Upper lobe of right lung (tissue), 1 donor: ENCODE data around the gene PIGC. TPM values are rescaled to one million over a fixed set of nuclear protein-coding genes. Genes with fewer than 3 reads are reported as not detected.
A peak's percentile ranks its signal among the peaks of the same experiment; 100 is the strongest.
"Not testable (repeated sequence)": the region's sequence is repeated elsewhere in the genome, so short reads cannot be mapped to it uniquely, and the experiment has no call there.

Experiments used
- ATAC-seq: fragments of 200-7000 bp; cut with Tn5 transposase; one replicate; pipeline ENCODE4 v1.9.1; 2020; ENCODE audit warnings: mild to moderate bottlenecking, moderate library complexity
- DNase-seq: peaks from one replicate; pipeline ENCODE4 v3.0.0-alpha.2; 2020
- H3K27ac ChIP-seq: fragments of 200-600 bp; one replicate; pipeline ENCODE4 v1.8.0; 2022
- H3K27me3 ChIP-seq: fragments of 200-600 bp; one replicate; pipeline ENCODE4 v1.8.0; 2022; ENCODE audit warnings: mild to moderate bottlenecking
- H3K36me3 ChIP-seq: fragments of 200-600 bp; one replicate; pipeline ENCODE4 v1.8.0; 2022
- H3K4me1 ChIP-seq: fragments of 200-600 bp; one replicate; pipeline ENCODE4 v1.8.0; 2022
- H3K4me3 ChIP-seq: fragments of 200-600 bp; one replicate; pipeline ENCODE4 v1.8.0; 2022; ENCODE audit warnings: mild to moderate bottlenecking
- H3K9me3 ChIP-seq: fragments of 200-600 bp; one replicate; pipeline ENCODE4 v1.8.0; 2022
- CTCF ChIP-seq: fragments of 200-600 bp; IDR thresholded peaks from one replicate; pipeline ENCODE4 v1.8.0; 2022; ENCODE audit warnings: antibody characterized with exemption
- intact Hi-C: fragments of 100-400 bp; cut with DNase I; formaldehyde crosslinking; loops from one replicate; pipeline ENCODE4 v1.11.0; 2022
- total RNA-seq: library from RNA; stranded (reverse); fragmentation: NEBNext Ultra II Directional; extraction: Animal tissue kit (Norgen Biotek cat#: 25700); gene quantifications from one replicate; pipeline ENCODE4 v1.2.1, GENCODE V29; 2021
- donor health status: DM: no; HTN: yes; CAD: no; lungs with severe emphysema.

The PIGC gene
- total RNA-seq, 1 donor from 2014 or later = 21.0 TPM

DNA sequence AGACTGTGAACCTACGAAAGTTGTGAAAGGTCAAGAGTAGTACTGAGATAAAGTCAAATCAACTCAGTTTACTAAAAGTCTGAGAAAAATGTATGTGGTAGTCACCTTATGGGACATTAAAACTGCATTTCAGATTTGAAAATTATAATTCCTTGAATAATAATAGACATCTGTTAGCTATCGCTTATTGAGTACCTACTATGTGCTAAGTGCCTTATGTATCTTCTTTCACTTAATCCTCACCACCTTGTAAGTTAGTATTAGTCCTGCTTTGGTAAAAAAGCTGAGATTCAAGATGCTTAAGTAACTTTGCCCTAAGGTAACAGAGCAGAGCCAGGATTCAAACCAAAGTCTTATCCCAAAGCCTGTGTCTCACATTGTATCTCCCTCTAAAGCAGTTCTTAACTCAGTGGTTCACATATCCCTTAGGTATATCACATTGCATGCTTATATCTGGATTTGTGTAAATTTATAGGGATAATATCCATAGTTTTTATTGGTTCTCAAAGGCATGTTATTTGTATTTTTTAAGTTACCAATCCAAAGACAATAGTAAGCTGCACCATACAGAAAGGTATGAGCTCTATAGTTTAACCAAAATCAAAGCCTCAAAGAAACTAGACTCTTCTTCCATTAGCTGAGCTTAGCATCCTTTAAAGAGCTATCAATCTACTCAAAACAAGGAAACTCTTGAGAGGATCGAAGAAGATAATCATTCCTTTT lies 865 bp downstream of the PIGC start:
- peak overlapping the region; percentile 95 for H3K4me3 ChIP-seq
- peak overlapping the region; percentile 92 for H3K27ac ChIP-seq
- ATAC-seq (no peak), DNase-seq (no peak)
- no peak for TF ChIP-seq CTCF
- H3K27me3 ChIP-seq = no peaks in the 10 kb centered on the region
- intact Hi-C loops = no loop called here
- peaks cover 9% of the 10 kb centered on the region for H3K4me1 ChIP-seq
- H3K9me3 ChIP-seq = no peaks in the 10 kb centered on the region
- peaks cover 6% of the 10 kb centered on the region for H3K36me3 ChIP-seq

- H3K4me3 ChIP-seq = no peak overlapping the region
- no peak for DNase-seq
- peaks cover 6% of the 10 kb centered on the region for H3K36me3 ChIP-seq
- H3K9me3 ChIP-seq = no peaks in the 10 kb centered on the region
- no peak for TF ChIP-seq CTCF
- no peak for ATAC-seq
- no peak overlapping the region for H3K27ac ChIP-seq
- intact Hi-C loops = no loop called here
- H3K27me3 ChIP-seq = no peaks in the 10 kb centered on the region
- H3K4me1 ChIP-seq = peaks cover 9% of the 10 kb centered on the region
These were observed 1.5 kb downstream of the PIGC start for GRCh38 chr1:172442404-172442803.

- H3K36me3 ChIP-seq, H3K9me3 ChIP-seq, DNase-seq, H3K4me3 ChIP-seq, ATAC-seq, H3K4me1 ChIP-seq, intact Hi-C loops, H3K27ac ChIP-seq, H3K27me3 ChIP-seq: not testable (repeated sequence)
These were observed 6.7 kb downstream of the PIGC start for GRCh38 chr1:172437183-172437582.

GRCh38 chr1:172431721-172432192 lies 12.1 kb downstream of the PIGC start:
- peaks cover 8% of the 10 kb centered on the region for H3K4me1 ChIP-seq
- no peaks in the 10 kb centered on the region for H3K9me3 ChIP-seq
- H3K36me3 ChIP-seq = no peaks in the 10 kb centered on the region
- DNase-seq (peak; percentile 77), ATAC-seq (peak; percentile 88)
- H3K27me3 ChIP-seq = no peaks in the 10 kb centered on the region
- intact Hi-C loops = no loop called here
- H3K27ac ChIP-seq = peak overlapping the region; percentile 17
- no peak overlapping the region for H3K4me3 ChIP-seq
- no peak for TF ChIP-seq CTCF

DNA sequence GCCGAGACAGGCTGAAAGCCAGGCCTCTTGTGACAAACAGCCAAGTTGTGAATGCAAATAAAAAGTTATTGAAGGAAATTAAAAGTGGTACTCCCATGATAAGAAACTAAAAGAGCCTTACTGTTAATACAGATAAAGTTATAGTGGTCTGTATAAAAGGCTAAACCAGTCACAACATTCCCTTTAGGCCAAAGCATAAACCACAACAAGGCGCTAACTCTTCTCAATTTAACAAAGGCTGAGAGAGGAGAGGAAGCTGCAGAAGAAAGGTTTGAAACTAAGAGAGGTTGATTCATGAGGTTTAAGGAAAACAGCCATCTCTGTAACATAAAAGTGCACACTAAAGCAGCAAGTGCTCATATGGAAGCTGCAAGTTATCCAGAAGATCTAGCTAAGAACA lies 12.7 kb downstream of the PIGC start:
- H3K27me3 ChIP-seq = no peaks in the 10 kb centered on the region

DNA sequence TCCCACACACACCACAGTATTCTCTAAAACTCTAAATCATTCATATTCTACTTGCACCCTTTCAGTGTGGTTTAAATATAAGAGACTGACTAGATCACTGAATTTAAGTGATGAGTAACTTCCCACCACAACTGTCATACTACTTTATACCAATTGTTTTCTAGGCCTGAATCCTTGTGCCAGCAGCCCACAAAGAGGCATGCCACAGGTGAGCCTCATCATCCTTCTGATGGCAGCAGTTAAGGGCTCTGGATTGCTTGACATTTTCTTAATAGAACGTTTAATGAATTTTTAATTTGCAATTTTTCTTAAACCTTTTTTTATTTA lies 13.8 kb downstream of the PIGC start:
- ATAC-seq = no peak
- no peaks in the 10 kb centered on the region for H3K27me3 ChIP-seq
- DNase-seq = no peak
- no peak for TF ChIP-seq CTCF
- no peak overlapping the region for H3K4me3 ChIP-seq
- H3K9me3 ChIP-seq = no peaks in the 10 kb centered on the region
- no peak overlapping the region for H3K27ac ChIP-seq
- H3K4me1 ChIP-seq = peaks cover 8% of the 10 kb centered on the region
- intact Hi-C loops = no loop called here
- H3K36me3 ChIP-seq = no peaks in the 10 kb centered on the region

More for the DNA sequence above, 12.7 kb downstream of the PIGC start:
- Histone ChIP-seq H3K4me3 (no peak overlapping the region), H3K9me3 (no peaks in the 10 kb centered on the region), H3K4me1 (peaks cover 8% of the 10 kb centered on the region), H3K36me3 (no peaks in the 10 kb centered on the region), H3K27ac (no peak overlapping the region)
- DNase-seq (no peak), ATAC-seq (no peak)
- no peak for TF ChIP-seq CTCF
- intact Hi-C loops = no loop called here
